ENCODE data around the gene MSX1. TPM values are rescaled to one million over a fixed set of nuclear protein-coding genes. Genes with fewer than 3 reads are reported as not detected.

Gene MSX1
- total and polyA plus RNA-seq, 2 of the 8 experiments (the other 6 are each of a cell fraction or from before 2014, with no cell fraction given), result 0.47 TPM; not detected in 1

- no peak overlapping the region for H3K27ac ChIP-seq (ENCODE audit: low read depth, low read length)
- TF ChIP-seq ASH2L (IDR thresholded peaks at IDR 0.05; ENCODE audit: low read length) (no peak), RBBP5 (IDR thresholded peaks at IDR 0.05; ENCODE audit: borderline replicate concordance, low read depth, low read length) (no peak), PHF8 (conservative IDR thresholded peaks at IDR 0.05; ENCODE audit: low read depth, low read length) (no peak), RAD21 (IDR thresholded peaks at IDR 0.05 in 1 of 2, conservative IDR thresholded peaks at IDR 0.05 in 1 of 2; ENCODE audit: low read depth in 2 of 2, low read length in 2 of 2) (no peak), E2F6 (IDR thresholded peaks at IDR 0.05) (no peak), SIX5 (IDR thresholded peaks at IDR 0.05; ENCODE audit: low read depth, low read length) (no peak), JUN (IDR thresholded peaks at IDR 0.05; ENCODE audit: low read depth, low read length) (no peak)
- TF ChIP-seq, protein P1, sequence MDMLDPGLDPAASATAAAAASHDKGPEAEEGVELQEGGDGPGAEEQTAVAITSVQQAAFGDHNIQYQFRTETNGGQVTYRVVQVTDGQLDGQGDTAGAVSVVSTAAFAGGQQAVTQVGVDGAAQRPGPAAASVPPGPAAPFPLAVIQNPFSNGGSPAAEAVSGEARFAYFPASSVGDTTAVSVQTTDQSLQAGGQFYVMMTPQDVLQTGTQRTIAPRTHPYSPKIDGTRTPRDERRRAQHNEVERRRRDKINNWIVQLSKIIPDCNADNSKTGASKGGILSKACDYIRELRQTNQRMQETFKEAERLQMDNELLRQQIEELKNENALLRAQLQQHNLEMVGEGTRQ (IDR thresholded peaks at IDR 0.05; ENCODE audit: low read length), result no peak
These were observed 21.2 kb upstream of the MSX1 start for GRCh38 chr4:4838051-4838935.

More at GRCh38 chr4:4838051-4838935, 21.2 kb upstream of the MSX1 start:
- H4K5ac ChIP-seq (ENCODE audit: insufficient read length, low read depth, low read length), result no peak overlapping the region
- H4K8ac ChIP-seq (ENCODE audit: extremely low read depth, insufficient read depth, low read length), result no peak overlapping the region
- H2BK15ac ChIP-seq (ENCODE audit: low read length), result no peak overlapping the region
- WGBS, 2 experiments (ENCODE audit: extremely low coverage in 1 of 2, insufficient coverage in 1 of 2, insufficient read length in 1 of 2, insufficient replicate concordance in 2 of 2, low coverage in 1 of 2, low lambda C conversion rate in 2 of 2, missing lambda C conversion rate in 1 of 2), result 77% methylated on average over 13 of the region's 13 CpGs; no CpG with 5 or more reads in 1 of the 2 experiments
- FAIRE-seq (no peak), DNase-seq (ENCODE audit: low read depth in 1 of 2, low spot score in 2 of 2) (no peak)
- no peak overlapping the region for H3K9ac ChIP-seq (replicated peaks in 1 of 4; ENCODE audit: extremely low read depth in 1 of 4, low read depth in 3 of 4, low read length in 3 of 4)
- no peak overlapping the region for H3K23ac ChIP-seq (ENCODE audit: insufficient read length)
- no peak overlapping the region for H3K4me3 ChIP-seq (ENCODE audit: extremely low read depth in 1 of 4, insufficient read depth in 2 of 4, low read depth in 3 of 4, low read length in 4 of 4)
- no peaks in the 10 kb centered on the region for H3K23me2 ChIP-seq (ENCODE audit: low read depth, low read length)
- CTCF ChIA-PET (ENCODE audit: partially characterized antibody), result interaction anchor here (0.7 to 4.9 kb wide), 6 partner anchors 14 to 263 kb away, joined by 3 to 31 read pairs (median 4); no protein-coding TSS in a partner anchor
- no peak overlapping the region for H2BK12ac ChIP-seq (ENCODE audit: low read depth, low read length)
- H2AFZ ChIP-seq (ENCODE audit: low read length), result no peak overlapping the region; the same call in 1 of the 2 replicates
- peaks cover 0 to 3% of the 10 kb centered on the region in 2 experiments for H4K20me1 ChIP-seq (replicated peaks in 1 of 2; ENCODE audit: control insufficient read depth in 1 of 2, insufficient read depth in 2 of 2, low read length in 2 of 2)
- H3K14ac ChIP-seq (ENCODE audit: insufficient read length), result no peak overlapping the region
- peaks cover 0 to 3% of the 10 kb centered on the region in 2 experiments; a peak in 2 of 4 replicates for H3K79me2 ChIP-seq (ENCODE audit: control insufficient read depth in 1 of 2, insufficient read depth in 2 of 2, low read length in 2 of 2)
- no peak overlapping the region for H3K4ac ChIP-seq (replicated peaks; ENCODE audit: insufficient read length, low read depth, low read length)
- no peak overlapping the region for H3K4me2 ChIP-seq (ENCODE audit: insufficient read depth in 1 of 2, low read depth in 2 of 2, low read length in 2 of 2)
- H2BK120ac ChIP-seq (replicated peaks; ENCODE audit: low read depth, low read length), result no peak overlapping the region
- H3K36me3 ChIP-seq (ENCODE audit: control insufficient read depth in 2 of 4, insufficient read depth in 4 of 4, low read length in 3 of 4), result no peaks in the 10 kb centered on the region
- H3K4me1 ChIP-seq (replicated peaks in 1 of 4; ENCODE audit: control insufficient read depth in 3 of 4, insufficient read depth in 4 of 4, low read length in 3 of 4), result peaks cover 0 to 3% (median 0%) of the 10 kb centered on the region in 4 experiments; a peak in 2 of 7 replicates
- no peak overlapping the region for H2AK5ac ChIP-seq (ENCODE audit: low read depth, low read length)
- no peak overlapping the region for H2BK5ac ChIP-seq (ENCODE audit: low read depth, low read length)
- no peak overlapping the region for H4K91ac ChIP-seq (replicated peaks; ENCODE audit: insufficient read length, low read length)
- no peak overlapping the region for H3K56ac ChIP-seq (replicated peaks; ENCODE audit: insufficient read length, low read depth, low read length)
- no peak overlapping the region for H3K18ac ChIP-seq (ENCODE audit: extremely low read depth, low read length)
- H2BK20ac ChIP-seq (ENCODE audit: low read length), result no peak overlapping the region
- H3K79me1 ChIP-seq (ENCODE audit: low read depth, low read length), result no peaks in the 10 kb centered on the region
- H3K27me3 ChIP-seq (replicated peaks in 1 of 4; ENCODE audit: control insufficient read depth in 3 of 4, extremely low read depth in 1 of 4, insufficient read depth in 3 of 4, low read length in 3 of 4), result peaks cover 0 to 7% (median 6%) of the 10 kb centered on the region in 4 experiments; a peak in 3 of 7 replicates
- H3K9me3 ChIP-seq (ENCODE audit: insufficient read depth in 2 of 2, low read depth in 1 of 2, low read length in 1 of 2), result peaks cover 0 to 4% of the 10 kb centered on the region in 2 experiments; a peak in 2 of 4 replicates
- POLR2A ChIA-PET (ENCODE audit: partially characterized antibody), result interaction anchor here (0.6 to 1.5 kb wide), 3 partner anchors 9 to 60 kb away, joined by 3 read pairs; no protein-coding TSS in a partner anchor
